ENCODE measurements around the gene MRTFA.

- TF ChIP-seq CTCF (IDR thresholded peaks at IDR 0.05) (no peak), POLR2A (IDR thresholded peaks at IDR 0.05) (no peak)
These were observed 79.9 kb downstream of the MRTFA start for GRCh38 chr22:40556641-40557040.

All from uterus (tissue), 2 donors.